Activated CD4-positive, alpha-beta T cell treated with anti-CD3 and anti-CD28 coated beads, Interleukin-2, amount 50 U/mL, for 48 hours (primary cell): ENCODE data around the gene PHF23.

Source experiments
- DNase-seq, 2 experiments: peaks; one replicate each; pipeline ENCODE4 v3.0.0-alpha.2; 2020

Gene PHF23

GRCh38 chr17:7196651-7197401 is 42.4 kb downstream of the PHF23 start:
- DNase-seq: no peak

- DNase-seq: no peak
These were observed 43.3 kb downstream of the PHF23 start for GRCh38 chr17:7195971-7196370.

GRCh38 chr17:7192271-7192937 is 46.9 kb downstream of the PHF23 start:
- no peak for DNase-seq

GRCh38 chr17:7191571-7192270 is 47.5 kb downstream of the PHF23 start:
- no peak for DNase-seq

GRCh38 chr17:7191069-7191468 is 48.2 kb downstream of the PHF23 start:
- DNase-seq: no peak

- DNase-seq: no peak
These were observed 48.9 kb downstream of the PHF23 start for GRCh38 chr17:7190276-7190917.

- no peak for DNase-seq
These were observed 53.0 kb downstream of the PHF23 start for GRCh38 chr17:7186241-7186640.
